IgD-negative memory B cell (primary cell): Measurements from ENCODE around the gene CASP6. TPM values are rescaled to one million over a fixed set of nuclear protein-coding genes. Genes with fewer than 3 reads are reported as not detected.
A peak's percentile ranks its signal among the peaks of the same experiment; 100 is the strongest.

ENCODE experiments used
- H3K27ac Mint-ChIP-seq, 3 donors: one replicate each; pipeline ENCODE4 v1.8.0; 2020 to 2022; ENCODE audit warnings: mild to moderate bottlenecking in 3 of 3, mixed read lengths in 3 of 3, moderate library complexity in 1 of 3
- H3K27me3 Mint-ChIP-seq: one replicate; pipeline ENCODE4 v1.8.0; 2021; ENCODE audit warnings: mixed read lengths
- H3K36me3 Mint-ChIP-seq: one replicate; pipeline ENCODE4 v1.8.0; 2020; ENCODE audit warnings: mild to moderate bottlenecking, mixed read lengths
- H3K4me1 Mint-ChIP-seq, 3 donors: one replicate each; pipeline ENCODE4 v1.8.0; 2020 to 2022; ENCODE audit warnings: mixed read lengths in 3 of 3, mild to moderate bottlenecking in 1 of 3
- H3K4me3 Mint-ChIP-seq, 4 donors: one replicate each; pipeline ENCODE4 v1.8.0; 2020 to 2022; ENCODE audit warnings: mild to moderate bottlenecking in 4 of 4, mixed read lengths in 4 of 4, moderate library complexity in 3 of 4
- H3K9me3 Mint-ChIP-seq, 3 donors: one replicate each; pipeline ENCODE4 v1.8.0; 2020 to 2021; ENCODE audit warnings: mixed read lengths in 3 of 3, mild to moderate bottlenecking in 1 of 3
- polyA plus RNA-seq: library from polyadenylated mRNA; unstranded; fragments of 300-500 nt; fragmentation: Illumina TruSeq; gene quantifications from one replicate; pipeline ENCODE4 v1.2.3, GENCODE V29; 2021

CASP6 gene
- polyA plus RNA-seq, result 21.8 TPM

- peak within 1 kb of the TSS; percentile 94 to 98 (median 96) for H3K4me3 Mint-ChIP-seq
- peaks cover 11 to 19% (median 17%) of the 10 kb centered on the region in 3 donors for H3K4me1 Mint-ChIP-seq
- no peaks in the 10 kb centered on the region for H3K9me3 Mint-ChIP-seq
- no peaks in the 10 kb centered on the region for H3K36me3 Mint-ChIP-seq
- H3K27ac Mint-ChIP-seq, result peak within 1 kb of the TSS; percentile 85 to 90 (median 88)
- H3K27me3 Mint-ChIP-seq, result no peaks in the 10 kb centered on the region
These were observed at the start of gene CASP6 for GRCh38 chr4:109702950-109703663. CASP6 (minus strand) TSS chr4:109703445; CDS start chr4:109703395, 50 bp downstream.

- H3K36me3 Mint-ChIP-seq, result no peaks in the 10 kb centered on the region
- no peak overlapping the region for H3K4me3 Mint-ChIP-seq
- H3K9me3 Mint-ChIP-seq, result no peaks in the 10 kb centered on the region
- H3K27me3 Mint-ChIP-seq, result peaks cover 3% of the 10 kb centered on the region
- no peaks in the 10 kb centered on the region for H3K4me1 Mint-ChIP-seq
- no peak overlapping the region for H3K27ac Mint-ChIP-seq
These were observed 49.3 kb upstream of the CASP6 start for GRCh38 chr4:109752525-109752924.

GRCh38 chr4:109751852-109752251 lies 48.6 kb upstream of the CASP6 start:
- Mint-ChIP-seq H3K36me3 (no peaks in the 10 kb centered on the region), H3K4me1 (no peaks in the 10 kb centered on the region), H3K27me3 (peaks cover 3% of the 10 kb centered on the region), H3K4me3 (no peak overlapping the region), H3K9me3 (no peaks in the 10 kb centered on the region), H3K27ac (no peak overlapping the region)

GRCh38 chr4:109750652-109751244 lies 47.5 kb upstream of the CASP6 start:
- H3K4me3 Mint-ChIP-seq, result no peak overlapping the region

GRCh38 chr4:109749388-109750082 lies 46.3 kb upstream of the CASP6 start:
- no peak overlapping the region for H3K4me3 Mint-ChIP-seq
- H3K36me3 Mint-ChIP-seq, result no peaks in the 10 kb centered on the region
- no peaks in the 10 kb centered on the region for H3K9me3 Mint-ChIP-seq
- no peak overlapping the region for H3K27ac Mint-ChIP-seq
- H3K4me1 Mint-ChIP-seq, result no peaks in the 10 kb centered on the region
- peaks cover 2% of the 10 kb centered on the region for H3K27me3 Mint-ChIP-seq

More at GRCh38 chr4:109750652-109751244, 47.5 kb upstream of the CASP6 start:
- Mint-ChIP-seq H3K4me1 (no peaks in the 10 kb centered on the region), H3K9me3 (no peaks in the 10 kb centered on the region), H3K36me3 (no peaks in the 10 kb centered on the region), H3K27me3 (peaks cover 2% of the 10 kb centered on the region), H3K27ac (no peak overlapping the region)

- no peak overlapping the region for H3K27ac Mint-ChIP-seq
- H3K36me3 Mint-ChIP-seq, result no peaks in the 10 kb centered on the region
- H3K4me1 Mint-ChIP-seq, result no peaks in the 10 kb centered on the region
- H3K27me3 Mint-ChIP-seq, result peaks cover 2% of the 10 kb centered on the region
- no peaks in the 10 kb centered on the region for H3K9me3 Mint-ChIP-seq
- no peak overlapping the region for H3K4me3 Mint-ChIP-seq
These were observed 44.9 kb upstream of the CASP6 start for GRCh38 chr4:109748114-109748513.

GRCh38 chr4:109746728-109747127 lies 43.5 kb upstream of the CASP6 start:
- no peaks in the 10 kb centered on the region for H3K4me1 Mint-ChIP-seq
- H3K27ac Mint-ChIP-seq, result no peak overlapping the region
- H3K27me3 Mint-ChIP-seq, result peaks cover 2% of the 10 kb centered on the region
- no peak overlapping the region for H3K4me3 Mint-ChIP-seq
- no peaks in the 10 kb centered on the region for H3K36me3 Mint-ChIP-seq
- H3K9me3 Mint-ChIP-seq, result no peaks in the 10 kb centered on the region

GRCh38 chr4:109745830-109746229 lies 42.6 kb upstream of the CASP6 start:
- H3K4me1 Mint-ChIP-seq, result no peaks in the 10 kb centered on the region
- no peaks in the 10 kb centered on the region for H3K36me3 Mint-ChIP-seq
- H3K27me3 Mint-ChIP-seq, result peaks cover 2% of the 10 kb centered on the region
- no peak overlapping the region for H3K27ac Mint-ChIP-seq
- no peaks in the 10 kb centered on the region for H3K9me3 Mint-ChIP-seq
- no peak overlapping the region for H3K4me3 Mint-ChIP-seq

GRCh38 chr4:109739547-109739946 lies 36.3 kb upstream of the CASP6 start:
- no peaks in the 10 kb centered on the region for H3K27me3 Mint-ChIP-seq
- H3K4me1 Mint-ChIP-seq, result no peaks in the 10 kb centered on the region
- H3K9me3 Mint-ChIP-seq, result no peaks in the 10 kb centered on the region
- H3K36me3 Mint-ChIP-seq, result no peaks in the 10 kb centered on the region
- no peak overlapping the region for H3K27ac Mint-ChIP-seq
- H3K4me3 Mint-ChIP-seq, result no peak overlapping the region

GRCh38 chr4:109738104-109738872 lies 35.0 kb upstream of the CASP6 start:
- no peaks in the 10 kb centered on the region for H3K4me1 Mint-ChIP-seq
- no peaks in the 10 kb centered on the region for H3K36me3 Mint-ChIP-seq

GRCh38 chr4:109735566-109736365 lies 32.5 kb upstream of the CASP6 start:
- Mint-ChIP-seq H3K27ac (no peak overlapping the region), H3K36me3 (no peaks in the 10 kb centered on the region), H3K27me3 (peaks cover 4% of the 10 kb centered on the region), H3K4me3 (no peak overlapping the region), H3K9me3 (no peaks in the 10 kb centered on the region), H3K4me1 (no peaks in the 10 kb centered on the region)

More at GRCh38 chr4:109738104-109738872, 35.0 kb upstream of the CASP6 start:
- peaks cover 2% of the 10 kb centered on the region for H3K27me3 Mint-ChIP-seq
- no peaks in the 10 kb centered on the region for H3K9me3 Mint-ChIP-seq
- no peak overlapping the region for H3K4me3 Mint-ChIP-seq
- no peak overlapping the region for H3K27ac Mint-ChIP-seq

- peaks cover 6 to 12% (median 10%) of the 10 kb centered on the region in 3 donors for H3K4me1 Mint-ChIP-seq
- no peaks in the 10 kb centered on the region for H3K9me3 Mint-ChIP-seq
- peaks cover 4% of the 10 kb centered on the region for H3K27me3 Mint-ChIP-seq
- H3K27ac Mint-ChIP-seq, result no peak overlapping the region
- H3K4me3 Mint-ChIP-seq, result no peak overlapping the region
- H3K36me3 Mint-ChIP-seq, result no peaks in the 10 kb centered on the region
These were observed 30.5 kb upstream of the CASP6 start for GRCh38 chr4:109733728-109734127.

GRCh38 chr4:109730619-109731545 lies 27.6 kb upstream of the CASP6 start:
- Mint-ChIP-seq H3K27me3 (peaks cover 4% of the 10 kb centered on the region), H3K4me3 (peak overlapping the region; percentile 86 to 95 (median 94)), H3K36me3 (peaks cover 4% of the 10 kb centered on the region), H3K9me3 (no peaks in the 10 kb centered on the region), H3K27ac (peak overlapping the region in 2 of 3 donors; percentile 78 to 91), H3K4me1 (peaks cover 11 to 20% (median 12%) of the 10 kb centered on the region in 3 donors)
